LoVo (cell line): ENCODE data around the gene GTF2IRD2.
"Not testable (repeated sequence)": the region's sequence is repeated elsewhere in the genome, so short reads cannot be mapped to it uniquely, and the experiment has no call there.

Experiments
- DNase-seq: peaks from one replicate; pipeline ENCODE4 v3.0.0-alpha.2; 2016; ENCODE audit warnings: low spot score

Gene GTF2IRD2

DNA sequence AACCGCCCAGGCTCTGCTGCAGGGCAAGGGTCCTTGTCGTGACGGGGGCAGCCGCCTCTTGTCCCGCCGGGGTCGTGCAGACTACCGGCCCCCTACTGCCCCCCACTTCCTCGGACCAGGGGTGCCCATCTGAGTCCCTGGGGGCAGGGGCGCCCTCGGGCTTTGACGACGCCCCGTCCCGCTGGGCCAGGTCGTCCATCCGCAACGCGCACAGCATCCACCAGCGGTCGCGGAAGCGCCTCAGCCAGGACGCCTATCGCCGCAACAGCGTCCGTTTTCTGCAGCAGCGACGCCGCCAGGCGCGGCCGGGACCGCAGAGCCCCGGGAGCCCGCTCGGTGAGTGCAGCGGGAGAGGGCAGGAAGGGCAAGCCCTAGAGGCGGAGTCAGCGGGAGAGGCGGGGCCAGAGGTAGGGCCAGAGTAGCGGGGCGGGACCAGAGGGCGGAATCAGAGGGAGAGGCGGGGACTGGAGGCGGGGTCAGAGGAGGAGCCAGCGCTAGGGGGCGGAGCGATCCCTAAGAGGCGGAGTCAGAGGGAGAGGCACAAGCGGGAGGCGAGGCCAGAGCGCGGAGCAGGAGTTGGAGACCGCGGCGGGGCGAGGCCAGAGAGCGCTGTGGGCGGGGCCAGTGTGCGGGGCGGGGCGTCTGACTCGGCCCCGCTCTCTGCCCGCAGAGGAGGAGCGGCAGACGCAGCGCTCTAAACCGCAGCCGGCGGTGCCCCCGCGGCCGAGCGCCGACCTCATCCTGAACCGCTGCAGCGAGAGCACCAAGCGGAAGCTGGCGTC lies 62.8 kb downstream of the GTF2IRD2 start:
- peak; percentile 94 for DNase-seq

DNA sequence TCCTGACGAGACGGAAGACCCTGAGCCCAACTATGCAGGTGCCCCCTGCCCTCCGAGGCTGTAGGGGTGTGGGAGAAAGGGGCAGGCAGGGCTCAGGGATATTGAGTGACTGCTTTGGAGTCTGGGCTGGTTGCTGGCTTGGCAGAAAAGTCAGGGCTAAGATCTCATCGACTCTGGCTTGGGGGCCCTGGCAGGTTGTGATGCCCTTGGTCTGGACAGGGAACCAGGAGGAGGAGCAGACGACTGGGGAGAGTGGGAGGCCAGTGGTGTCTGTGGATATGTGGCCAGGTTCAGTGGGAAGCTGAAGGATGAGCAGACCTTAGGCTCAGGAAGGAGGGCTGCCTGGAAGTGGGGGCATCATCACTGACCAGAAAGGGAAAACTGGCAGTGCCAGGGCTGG lies 67.8 kb downstream of the GTF2IRD2 start:
- not testable (repeated sequence) for DNase-seq

DNA sequence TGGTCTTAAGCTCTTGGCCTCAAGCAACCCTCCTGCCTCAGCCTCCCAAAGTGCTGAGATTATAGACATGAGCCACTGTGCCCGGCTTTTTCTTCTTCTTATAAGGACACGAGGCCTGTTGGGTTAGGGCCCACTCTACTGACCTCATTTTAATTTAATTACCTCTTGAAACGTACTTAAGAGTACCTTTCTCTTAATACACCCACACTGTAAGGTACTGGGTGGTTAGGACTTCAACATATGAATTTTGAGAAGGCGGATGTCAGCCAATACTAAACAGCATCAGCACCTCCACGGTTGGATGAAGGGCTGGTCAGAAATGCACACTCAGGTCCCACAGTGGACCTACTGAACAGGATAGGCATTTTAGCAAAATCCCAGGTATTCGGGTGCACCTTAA lies 69.7 kb downstream of the GTF2IRD2 start:
- not testable (repeated sequence) for DNase-seq

DNA sequence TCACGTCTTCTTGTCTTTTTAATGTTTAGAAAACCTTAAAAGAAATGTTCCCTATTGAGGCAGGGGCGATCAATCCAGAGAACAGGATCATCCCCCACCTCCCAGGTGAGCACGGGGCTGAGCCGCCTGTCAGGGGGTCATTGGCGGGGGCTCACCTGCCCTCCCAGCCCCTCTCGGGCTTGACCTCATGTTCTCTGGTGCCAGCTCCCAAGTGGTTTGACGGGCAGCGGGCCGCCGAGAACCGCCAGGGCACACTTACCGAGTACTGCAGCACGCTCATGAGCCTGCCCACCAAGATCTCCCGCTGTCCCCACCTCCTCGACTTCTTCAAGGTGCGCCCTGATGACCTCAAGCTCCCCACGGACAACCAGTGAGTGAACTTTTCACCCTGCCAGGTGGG lies 72.4 kb downstream of the GTF2IRD2 start:
- not testable (repeated sequence) for DNase-seq

DNA sequence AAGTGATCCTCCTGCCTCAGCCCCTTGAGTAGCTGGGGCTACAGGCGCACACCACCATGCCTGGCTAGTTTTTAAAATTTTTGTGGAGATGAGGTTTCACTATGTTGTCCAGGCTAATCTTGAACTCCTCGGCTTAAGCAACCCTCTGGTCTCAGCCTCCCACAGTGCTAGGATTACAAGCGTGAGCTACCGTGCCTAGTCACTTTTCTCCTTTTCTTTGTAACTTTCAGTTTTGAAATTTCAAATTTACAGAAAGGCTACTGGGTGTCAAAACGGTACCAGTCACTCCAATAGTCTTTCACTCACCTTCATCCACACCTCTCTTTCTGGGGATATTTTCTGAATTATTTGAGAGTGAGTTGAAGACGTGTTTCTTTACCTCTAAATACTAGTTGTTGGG lies 76.3 kb downstream of the GTF2IRD2 start:
- not testable (repeated sequence) for DNase-seq

DNA sequence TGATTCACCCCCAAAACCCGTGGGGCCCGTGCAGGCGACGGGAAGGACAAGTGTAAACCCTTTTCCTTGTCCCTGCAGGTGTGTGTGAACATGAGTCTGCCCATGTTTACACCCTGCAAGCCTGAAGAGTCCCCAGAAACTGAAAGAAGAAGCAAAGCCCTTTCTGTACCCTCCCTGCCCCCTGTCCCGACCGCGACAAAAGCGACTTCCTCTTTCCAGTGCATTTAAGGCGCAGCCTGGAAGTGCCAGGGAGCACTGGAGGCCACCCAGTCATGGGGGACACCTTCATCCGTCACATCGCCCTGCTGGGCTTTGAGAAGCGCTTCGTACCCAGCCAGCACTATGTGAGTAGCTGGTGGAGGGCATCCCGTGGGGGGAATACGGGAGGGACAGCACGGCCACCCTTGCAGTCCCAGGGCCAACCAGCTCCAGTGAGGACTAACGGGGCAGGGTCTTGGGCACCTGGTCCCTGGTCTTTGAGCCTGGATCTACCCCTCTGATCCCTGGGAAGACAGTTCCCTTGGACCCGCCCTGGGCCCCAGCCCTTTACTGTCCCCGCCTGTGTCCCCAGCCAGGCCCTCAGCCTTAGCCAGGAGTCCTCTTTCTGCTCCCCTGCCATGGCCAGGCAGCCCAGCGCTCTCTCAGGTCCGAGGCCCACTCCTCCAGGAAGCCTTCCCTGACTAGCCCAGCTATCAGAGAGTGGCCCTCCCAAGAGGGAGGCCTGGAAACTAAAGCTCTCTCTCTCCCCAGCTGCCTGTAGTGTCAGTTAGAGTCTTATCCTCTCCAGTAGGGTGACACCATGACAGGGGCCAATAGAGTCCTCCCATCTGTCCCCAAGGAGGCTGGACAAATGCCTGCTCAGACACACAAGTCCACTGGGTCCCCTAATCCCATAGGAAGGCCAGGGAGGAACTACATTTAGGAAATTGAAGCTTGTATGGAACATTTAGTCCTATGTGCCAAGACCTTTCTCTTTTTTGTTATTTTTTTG lies 77.3 kb downstream of the GTF2IRD2 start, which contains the start of gene NCF1:
Gene NCF1 (plus strand): TSS at position 252 of the 991 bp plus-strand sequence. CDS start 21 bp downstream, at position 273.
- not testable (repeated sequence) for DNase-seq

DNA sequence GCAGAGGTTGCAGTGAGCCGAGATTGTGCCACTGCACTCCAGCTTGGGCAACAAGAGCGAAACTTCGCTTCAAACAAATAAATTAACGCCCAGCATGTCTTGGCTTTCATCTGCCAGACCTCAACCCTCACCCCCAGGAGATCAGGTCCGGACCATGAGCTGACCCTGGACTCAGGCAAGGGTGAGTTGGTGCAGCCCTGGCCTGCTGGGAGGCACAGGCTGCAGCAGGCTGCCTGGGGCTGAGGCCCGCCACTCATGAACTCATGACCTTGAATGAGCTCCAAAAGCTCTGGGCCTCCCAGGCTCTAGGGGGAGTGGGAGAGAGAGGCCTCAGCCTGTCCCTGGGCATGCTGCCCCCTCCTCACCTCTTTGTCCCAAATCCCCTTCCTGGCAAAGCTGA lies 79.3 kb downstream of the GTF2IRD2 start:
- not testable (repeated sequence) for DNase-seq

DNA sequence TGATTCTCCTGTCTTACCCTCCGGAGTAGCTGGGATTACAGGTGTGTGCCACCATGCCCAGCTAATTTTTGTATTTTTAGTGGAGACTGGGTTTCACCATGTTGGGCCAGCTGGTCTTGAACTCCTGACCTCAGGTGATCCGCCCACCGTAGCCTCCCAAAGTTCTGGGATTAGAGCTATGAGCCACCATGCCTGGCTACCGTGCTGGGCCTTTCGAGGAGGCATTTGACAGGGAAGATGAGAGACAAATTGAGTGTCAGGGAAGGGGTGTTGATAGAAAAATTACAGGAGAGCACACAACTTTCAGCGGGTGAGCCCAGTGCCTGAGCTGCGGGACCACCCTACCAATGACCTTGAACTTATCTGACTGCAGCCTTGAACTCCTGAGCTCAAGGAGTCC lies 81.3 kb downstream of the GTF2IRD2 start:
- not testable (repeated sequence) for DNase-seq

DNA sequence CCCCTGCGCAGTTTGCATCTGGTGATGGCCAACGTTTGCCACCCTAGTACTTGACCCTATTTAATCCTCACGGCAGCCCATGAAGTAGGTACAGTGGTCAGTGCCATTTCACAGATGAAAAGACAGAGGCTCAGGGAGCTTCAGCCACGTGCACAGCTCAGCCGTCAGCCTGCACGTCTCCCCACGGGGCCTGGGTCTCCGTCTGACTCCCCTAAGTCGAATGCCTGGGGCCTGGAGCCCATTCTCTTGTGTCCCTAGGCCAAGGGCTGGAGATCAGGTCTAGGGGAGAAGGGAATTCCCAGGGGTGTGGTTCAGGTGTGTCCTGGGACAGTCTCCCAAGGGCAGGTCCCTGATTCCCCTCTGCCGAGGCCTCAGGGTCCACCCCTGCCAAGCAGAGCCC lies 84.4 kb downstream of the GTF2IRD2 start:
- not testable (repeated sequence) for DNase-seq

DNA sequence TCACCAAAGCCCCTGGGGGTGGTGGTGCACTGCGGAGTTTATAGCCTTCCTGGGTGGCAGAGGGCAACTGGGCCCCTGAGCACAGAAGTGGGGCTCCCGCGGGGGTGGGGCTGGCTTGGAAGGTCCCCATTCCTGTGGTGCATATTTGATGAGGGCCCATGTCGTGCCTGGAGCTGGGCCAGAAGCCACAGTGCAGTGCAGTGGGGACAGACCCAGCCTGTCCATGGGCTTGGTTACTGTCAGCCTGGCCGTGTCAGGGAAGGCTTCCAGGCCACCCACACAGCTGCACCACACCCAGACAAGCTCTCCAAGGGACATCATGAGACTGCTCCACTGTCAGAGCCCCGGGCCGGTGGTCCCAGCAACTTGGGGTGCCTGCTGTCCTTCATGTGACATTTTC lies 84.9 kb downstream of the GTF2IRD2 start:
- not testable (repeated sequence) for DNase-seq

DNA sequence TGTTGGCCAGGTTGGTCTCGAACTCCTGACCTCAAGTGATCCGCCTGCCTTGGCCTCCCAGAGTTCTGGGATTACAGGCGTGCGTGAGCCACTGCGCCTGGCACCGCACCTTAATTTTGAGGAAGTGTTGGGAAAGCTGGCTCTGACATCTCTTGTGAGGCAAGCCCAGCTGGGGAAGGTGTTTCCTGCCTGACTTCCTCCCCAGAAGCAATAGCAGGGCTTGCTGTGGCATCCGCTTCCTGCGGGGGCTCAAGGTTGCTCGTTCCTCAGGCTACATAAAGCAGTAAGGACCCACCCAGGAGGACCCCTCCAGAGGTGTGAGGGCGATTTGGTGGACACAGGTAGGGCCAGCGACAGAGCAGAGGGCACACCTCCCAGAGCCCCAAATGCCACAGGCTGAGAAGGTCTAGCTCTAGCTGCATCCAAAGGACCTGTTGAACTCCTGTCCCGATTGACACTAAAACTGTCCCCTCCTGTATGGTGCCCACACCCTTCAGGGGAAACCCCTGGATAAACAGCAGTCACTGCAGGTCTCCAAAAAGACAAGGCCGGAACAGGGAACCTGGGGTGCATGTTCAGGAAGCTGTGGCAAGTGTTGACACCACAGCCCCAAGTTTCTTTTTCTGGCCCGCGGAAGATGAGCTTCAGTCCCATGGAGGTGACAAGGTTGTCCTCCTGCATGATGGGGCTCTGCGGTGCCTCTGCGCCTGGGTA lies 86.0 kb downstream of the GTF2IRD2 start:
- DNase-seq = not testable (repeated sequence)

DNA sequence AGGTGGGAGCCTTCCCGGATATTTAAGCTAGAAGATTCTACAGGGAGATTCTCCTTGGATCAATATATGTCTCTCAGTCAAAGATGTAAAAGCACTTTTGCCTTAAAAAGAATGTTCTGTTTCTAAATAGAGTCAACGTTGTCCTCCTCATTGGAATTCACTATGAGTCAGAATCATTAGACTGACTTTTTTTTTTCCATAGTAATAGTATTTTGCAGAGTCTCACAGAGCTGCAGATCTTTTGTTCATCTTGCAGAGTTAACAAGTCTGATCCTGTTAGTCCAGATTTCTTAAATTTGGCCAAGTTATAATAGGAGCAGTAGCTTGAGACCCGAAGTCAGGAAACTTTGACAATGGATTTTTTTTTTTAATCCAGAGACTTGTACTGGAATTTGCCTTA lies 92.4 kb downstream of the GTF2IRD2 start:
- DNase-seq = not testable (repeated sequence)

DNA sequence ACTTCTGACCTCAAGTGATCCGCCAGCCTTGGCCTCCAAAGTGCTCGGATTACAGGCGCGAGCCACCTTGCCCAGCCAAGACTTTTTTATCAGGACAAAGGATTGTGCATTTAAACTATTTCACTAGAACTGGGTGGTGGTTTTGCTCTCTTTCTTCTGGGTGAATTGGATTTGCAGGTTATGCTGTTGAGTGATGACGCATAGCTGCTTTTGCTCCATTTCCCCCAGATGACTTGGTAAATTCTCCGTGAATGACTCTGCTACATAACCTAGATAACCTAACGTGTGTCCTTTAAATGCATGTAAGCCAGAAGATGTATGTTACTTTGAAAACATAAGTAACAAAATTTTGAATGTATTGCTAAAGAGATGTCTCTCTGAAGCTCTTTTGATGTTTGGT lies 93.1 kb downstream of the GTF2IRD2 start:
- not testable (repeated sequence) for DNase-seq

DNA sequence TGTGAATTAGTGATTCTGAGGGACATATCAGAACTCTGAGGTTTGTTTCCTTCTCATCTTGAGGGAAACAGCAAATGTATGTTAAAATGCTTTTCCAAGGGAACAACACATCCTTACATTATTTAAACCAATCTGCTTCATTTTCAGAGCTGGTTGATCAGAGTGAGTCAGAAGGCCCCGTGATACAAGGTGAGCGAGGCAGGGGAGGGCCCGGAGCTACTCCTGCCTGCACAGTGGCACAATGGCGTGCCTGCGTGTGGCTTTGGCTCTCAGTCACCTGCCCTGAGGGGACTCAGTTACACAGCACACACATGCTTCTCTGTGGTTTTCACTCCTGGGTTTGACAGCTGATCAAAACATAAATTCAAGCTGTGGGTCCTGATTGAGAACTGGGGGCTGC lies 94.7 kb downstream of the GTF2IRD2 start:
- DNase-seq = not testable (repeated sequence)

DNA sequence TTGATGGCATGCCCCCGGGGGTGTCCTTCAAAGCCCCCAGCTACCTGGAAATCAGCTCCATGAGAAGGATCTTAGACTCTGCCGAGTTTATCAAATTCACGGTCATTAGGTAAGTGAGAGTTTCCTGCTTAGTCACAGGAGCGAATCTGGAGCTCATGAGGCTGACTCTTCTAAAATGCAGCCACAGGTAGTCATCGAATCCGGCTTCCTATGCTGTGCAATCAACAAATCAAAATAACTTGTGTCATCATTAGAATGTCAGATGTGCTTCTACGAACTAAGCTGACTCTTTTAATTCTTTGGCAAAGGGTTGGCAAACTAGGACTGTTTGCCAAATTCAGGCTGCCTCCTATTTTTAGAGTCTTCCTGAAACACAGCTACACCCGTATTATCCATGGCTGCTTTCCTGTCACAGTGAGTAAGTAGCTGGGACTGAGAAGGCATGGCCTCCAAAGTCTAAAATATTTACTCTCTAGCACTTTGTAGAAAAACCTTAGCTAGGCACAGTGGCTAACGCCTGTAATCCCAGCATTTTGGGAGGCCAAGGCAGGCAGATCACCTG lies 97.4 kb downstream of the GTF2IRD2 start:
- not testable (repeated sequence) for DNase-seq
